Colonic mucosa (tissue), 4 donors: Measurements from ENCODE around the gene DENND6A. TPM values are rescaled to one million over a fixed set of nuclear protein-coding genes. Genes with fewer than 3 reads are reported as not detected.

Experiments
- DNase-seq: peaks from one replicate; pipeline ENCODE4 v3.0.0-alpha.2; 2020
- H3K27ac ChIP-seq: fragments of 200-600 bp; one replicate; pipeline ENCODE4 v1.8.0; 2021
- H3K27me3 ChIP-seq: fragments of 200-600 bp; one replicate; pipeline ENCODE4 v1.8.0; 2021
- H3K36me3 ChIP-seq: fragments of 200-600 bp; one replicate; pipeline ENCODE4 v1.8.0; 2021
- H3K4me1 ChIP-seq: fragments of 200-600 bp; one replicate; pipeline ENCODE4 v1.8.0; 2021; ENCODE audit warnings: mild to moderate bottlenecking
- H3K4me3 ChIP-seq: fragments of 200-600 bp; one replicate; pipeline ENCODE4 v1.8.0; 2021
- H3K9ac ChIP-seq, 2 donors: one replicate each; pipeline ENCODE4 v1.7.0; 2013; ENCODE audit warnings: control low read depth in 2 of 2, low read depth in 2 of 2, low read length in 2 of 2
- H3K9me3 ChIP-seq: fragments of 200-600 bp; one replicate; pipeline ENCODE4 v1.8.0; 2021
- CTCF ChIP-seq: fragments of 200-600 bp; IDR thresholded peaks from one replicate; pipeline ENCODE4 v1.8.0; 2022; ENCODE audit warnings: antibody characterized with exemption, mild to moderate bottlenecking
- intact Hi-C: fragments of 100-400 bp; cut with DNase I; formaldehyde crosslinking; loops from one replicate; pipeline ENCODE4 v1.14.1; 2022
- total RNA-seq, 2 donors: library from RNA; stranded (reverse); fragmentation: NEBNext Ultra II Directional in 1 of 2; extraction: Animal tissue kit (Norgen Biotek cat#: 25700) in 1 of 2; gene quantifications; one replicate each; pipeline ENCODE4 v1.2.1, GENCODE V29; 2021
- donor health status: healthy.
- donor health status: DM: no; HTN: no; CAD: no.
- donor health status: DM: no; HTN: no; CAD: no.

The DENND6A gene
- total RNA-seq, 2 donors from 2014 or later = 15.7 to 24.7 TPM

DNA sequence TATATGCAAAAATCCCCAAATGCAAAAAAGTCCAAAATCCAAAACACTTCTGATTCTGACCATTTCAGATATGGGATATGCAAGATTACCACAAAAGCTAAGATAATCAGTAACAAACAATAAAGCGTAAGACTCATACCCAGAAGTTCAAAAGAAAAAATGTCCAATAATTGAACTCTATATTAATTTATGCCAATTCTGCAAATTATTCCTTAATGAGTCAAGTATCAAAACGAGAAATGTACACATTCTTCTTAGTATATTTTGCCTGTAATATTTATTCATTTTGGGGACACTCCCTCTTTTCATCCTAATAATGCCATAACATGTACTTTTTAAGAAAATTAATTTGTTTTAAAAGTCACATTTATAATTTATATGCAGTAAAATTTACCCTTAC is 37.1 kb downstream of the DENND6A start:
- intact Hi-C loops = no loop called here
- Histone ChIP-seq H3K4me1 (no peaks in the 10 kb centered on the region), H3K27me3 (no peaks in the 10 kb centered on the region), H3K4me3 (no peak overlapping the region), H3K27ac (no peak overlapping the region), H3K9ac (no peak overlapping the region), H3K36me3 (no peaks in the 10 kb centered on the region), H3K9me3 (no peaks in the 10 kb centered on the region)
- no peak for TF ChIP-seq CTCF
- no peak for DNase-seq

- no peak overlapping the region for H3K4me3 ChIP-seq
- no peaks in the 10 kb centered on the region for H3K27me3 ChIP-seq
- H3K9ac ChIP-seq = no peak overlapping the region
- no peak overlapping the region for H3K27ac ChIP-seq
- no peak for DNase-seq
- no peaks in the 10 kb centered on the region for H3K9me3 ChIP-seq
- no peak for TF ChIP-seq CTCF
- no peaks in the 10 kb centered on the region for H3K36me3 ChIP-seq
- intact Hi-C loops = no loop called here
- no peaks in the 10 kb centered on the region for H3K4me1 ChIP-seq
Observed at GRCh38 chr3:57654267-57654666, 38.6 kb downstream of the DENND6A start.

DNA sequence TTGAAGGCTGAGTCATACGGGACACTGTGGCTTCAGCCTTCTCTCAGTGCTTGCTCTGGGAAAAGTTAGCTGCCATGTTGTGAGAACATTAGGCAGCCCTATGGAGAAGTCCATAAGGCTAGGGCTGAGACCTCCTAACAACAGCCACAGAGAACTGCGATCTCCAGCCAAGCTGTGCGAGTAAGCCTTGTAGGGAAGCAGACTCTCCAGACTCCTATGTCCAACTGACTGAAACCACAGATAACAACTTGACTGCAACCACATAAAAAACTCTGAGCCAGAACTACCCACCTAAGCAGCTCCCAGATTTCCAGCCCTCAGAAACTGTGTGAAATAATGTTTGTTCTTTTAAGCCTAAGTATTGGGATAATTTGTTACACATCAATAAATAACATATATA is 40.7 kb downstream of the DENND6A start:
- Histone ChIP-seq H3K4me1 (no peaks in the 10 kb centered on the region), H3K36me3 (no peaks in the 10 kb centered on the region), H3K27me3 (no peaks in the 10 kb centered on the region), H3K27ac (no peak overlapping the region), H3K4me3 (no peak overlapping the region), H3K9ac (no peak overlapping the region), H3K9me3 (no peaks in the 10 kb centered on the region)
- no peak for DNase-seq
- intact Hi-C loops = no loop called here
- TF ChIP-seq CTCF = no peak

DNA sequence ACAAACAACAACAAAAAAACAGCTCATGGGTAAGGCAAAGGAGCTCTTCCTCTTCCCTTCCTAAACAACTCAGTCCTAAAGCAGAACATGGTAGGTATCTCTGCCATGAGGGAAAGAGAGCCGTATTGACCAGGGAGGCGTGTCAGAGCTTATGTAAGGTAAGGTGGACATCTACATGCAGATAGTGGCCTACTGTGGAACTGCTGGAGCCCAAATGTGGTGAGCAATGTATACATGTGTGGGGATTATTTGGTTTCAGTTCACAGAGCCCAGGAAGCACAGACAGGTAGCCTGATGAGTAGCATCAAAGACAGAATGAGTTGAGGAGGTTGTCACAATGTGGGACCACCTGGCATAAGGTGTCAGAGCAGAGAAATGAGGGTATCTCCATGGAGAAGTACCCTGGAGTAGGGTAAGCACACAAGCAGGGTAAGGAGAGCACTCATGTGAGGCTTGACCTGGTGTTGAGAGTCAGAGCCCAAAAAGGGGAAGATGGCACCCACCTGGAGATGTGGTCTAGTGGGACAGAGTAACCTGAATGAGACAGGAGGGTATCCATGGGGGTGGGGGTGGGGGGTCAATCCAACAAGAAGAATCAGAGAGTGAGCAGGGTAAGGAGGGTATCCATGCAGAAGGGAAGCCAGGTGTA is 45.5 kb downstream of the DENND6A start:
- intact Hi-C loops = loop anchor here (10.0 kb wide), 1 partner anchor 207 kb away; no protein-coding TSS in a partner anchor
- Histone ChIP-seq H3K36me3 (no peaks in the 10 kb centered on the region), H3K27ac (no peak overlapping the region), H3K4me3 (no peak overlapping the region), H3K27me3 (no peaks in the 10 kb centered on the region), H3K9ac (no peak overlapping the region), H3K4me1 (no peaks in the 10 kb centered on the region), H3K9me3 (no peaks in the 10 kb centered on the region)
- no peak for DNase-seq
- TF ChIP-seq CTCF = no peak

DNA sequence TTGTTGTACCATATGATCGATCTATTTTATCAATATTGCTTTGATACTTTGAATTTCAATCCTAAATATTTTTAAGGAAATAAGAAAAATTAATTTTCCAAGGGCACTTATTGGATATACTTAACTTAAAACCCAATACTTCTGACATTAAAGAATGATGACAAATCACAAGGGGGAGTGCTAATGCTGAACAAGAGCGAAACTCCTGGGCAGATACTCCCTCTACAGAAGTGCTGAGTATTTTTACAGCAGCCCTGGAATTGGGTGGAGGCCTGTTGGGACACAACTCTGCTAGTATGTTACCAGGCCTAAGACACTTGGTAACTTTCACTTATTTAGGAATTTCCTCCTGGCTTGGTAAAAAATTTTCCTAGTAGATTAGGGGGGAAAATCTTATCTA is 46.2 kb downstream of the DENND6A start:
- Histone ChIP-seq H3K4me3 (no peak overlapping the region), H3K4me1 (no peaks in the 10 kb centered on the region), H3K27ac (no peak overlapping the region), H3K9me3 (no peaks in the 10 kb centered on the region), H3K36me3 (no peaks in the 10 kb centered on the region), H3K27me3 (no peaks in the 10 kb centered on the region), H3K9ac (no peak overlapping the region)
- TF ChIP-seq CTCF = no peak
- intact Hi-C loops = loop anchor here (10.0 kb wide), 1 partner anchor 208 kb away; no protein-coding TSS in a partner anchor
- DNase-seq = no peak
